Smooth muscle cell of the pulmonary artery (primary cell): ENCODE measurements around the gene ITFG2. TPM values are rescaled to one million over a fixed set of nuclear protein-coding genes. Genes with fewer than 3 reads are reported as not detected.

Experiments
- total RNA-seq: library from RNA; depleted of rRNA; stranded (reverse); fragments of >200 nt; gene quantifications from 2 replicates; pipeline ENCODE4 v1.2.3, GENCODE V29; 2014

ITFG2 gene
- 14.7 and 15.1 TPM in 2 replicates for total RNA-seq

GRCh38 chr12:2812290-2813213, at the start of gene ITFG2:
Gene ITFG2, plus strand, starts transcription at chr12:2812668. Its CDS starts 93 bp downstream, at chr12:2812761.

GRCh38 chr12:2794736-2795289, 17.7 kb upstream of the ITFG2 start, which contains the start of gene FKBP4:
Gene FKBP4, plus strand, starts transcription at chr12:2794970. Its CDS starts 170 bp downstream, at chr12:2795140.

GRCh38 chr12:2834581-2835491, 22.4 kb downstream of the ITFG2 start, which contains the start of gene NRIP2:
Gene NRIP2, minus strand, starts transcription at chr12:2835035. Its CDS starts 52 bp downstream, at chr12:2834983.

GRCh38 chr12:2857021-2857431, 44.6 kb downstream of the ITFG2 start, which contains the start of gene TEX52:
Gene TEX52, minus strand, starts transcription at chr12:2857039. Its CDS starts 13 bp downstream, at chr12:2857026.

Other genes with a start within 250 kb of the ITFG2 start
- gene FKBP4, start 17.7 kb upstream of the ITFG2 start, total RNA-seq: 66.5 and 70.7 TPM in 2 replicates
- 0.07 TPM in 1 of 2 replicates, not detected in the other for gene NRIP2, start 22.4 kb downstream of the ITFG2 start, total RNA-seq
- not detected in 2 replicates for gene TEX52, start 44.4 kb downstream of the ITFG2 start, total RNA-seq
- 3.5 and 4.5 TPM in 2 replicates for gene FOXM1, start 64.5 kb downstream of the ITFG2 start, total RNA-seq
- 12.3 and 13.0 TPM in 2 replicates for gene RHNO1, start 64.6 kb downstream of the ITFG2 start, total RNA-seq
- 22.0 and 30.2 TPM in 2 replicates for gene TULP3, start 78.2 kb downstream of the ITFG2 start, total RNA-seq
- gene TEAD4, start 146.7 kb downstream of the ITFG2 start, total RNA-seq: 7.0 and 10.1 TPM in 2 replicates